DMS153 (cell line): ENCODE data around the gene ATIC.
"Not testable (repeated sequence)": the region's sequence is repeated elsewhere in the genome, so short reads cannot be mapped to it uniquely, and the experiment has no call there.

ENCODE experiments used
- DNase-seq: peaks from one replicate; lab custom pipeline; 2025; lab: John Stamatoyannopoulos, UW

ATIC gene

GRCh38 chr2:215311625-215312396 lies at the start of gene ATIC:
Gene ATIC (plus strand): TSS chr2:215312059. CDS start chr2:215312143, 84 bp downstream.
- DNase-seq, result peak; percentile 85

GRCh38 chr2:215262303-215262702 lies 49.6 kb upstream of the ATIC start:
- DNase-seq, result no peak

- no peak for DNase-seq
Measured at GRCh38 chr2:215262741-215263362, 49.0 kb upstream of the ATIC start.

GRCh38 chr2:215264374-215264773 lies 47.5 kb upstream of the ATIC start:
- no peak for DNase-seq

GRCh38 chr2:215269397-215270117 lies 42.3 kb upstream of the ATIC start:
- DNase-seq, result peak; percentile 40

GRCh38 chr2:215270118-215270451 lies 41.8 kb upstream of the ATIC start:
- DNase-seq, result no peak

- no peak for DNase-seq
Measured at GRCh38 chr2:215271446-215271845, 40.4 kb upstream of the ATIC start.

GRCh38 chr2:215272918-215273317 lies 38.9 kb upstream of the ATIC start:
- no peak for DNase-seq

GRCh38 chr2:215274829-215275228 lies 37.0 kb upstream of the ATIC start:
- DNase-seq, result no peak

- DNase-seq, result no peak
Measured at GRCh38 chr2:215275824-215276223, 36.0 kb upstream of the ATIC start.

GRCh38 chr2:215277944-215278343 lies 33.9 kb upstream of the ATIC start:
- no peak for DNase-seq

- no peak for DNase-seq
Measured at GRCh38 chr2:215280326-215280725, 31.5 kb upstream of the ATIC start.

- no peak for DNase-seq
Measured at GRCh38 chr2:215283221-215283620, 28.6 kb upstream of the ATIC start.

GRCh38 chr2:215286309-215286708 lies 25.6 kb upstream of the ATIC start:
- DNase-seq, result no peak

GRCh38 chr2:215288112-215288815 lies 23.6 kb upstream of the ATIC start:
- DNase-seq, result no peak

- DNase-seq, result no peak
Measured at GRCh38 chr2:215290980-215291599, 20.8 kb upstream of the ATIC start.

GRCh38 chr2:215293879-215294278 lies 18.0 kb upstream of the ATIC start:
- DNase-seq, result no peak

GRCh38 chr2:215299337-215299859 lies 12.5 kb upstream of the ATIC start:
- no peak for DNase-seq

GRCh38 chr2:215301994-215302393 lies 9.9 kb upstream of the ATIC start:
- no peak for DNase-seq

GRCh38 chr2:215311259-215311624 lies 617 bp upstream of the ATIC start:
- DNase-seq, result not testable (repeated sequence)

GRCh38 chr2:215313255-215313613 lies 1.4 kb downstream of the ATIC start:
- no peak for DNase-seq

GRCh38 chr2:215314896-215315295 lies 3.0 kb downstream of the ATIC start:
- no peak for DNase-seq
